HL-60/S4 treated with retinoic acid at 250 ng/mL for 4 days and 3 days (cell line): ENCODE results near the gene NCAM1.

Experiments
- in situ Hi-C: fragments of 300-500 bp; cut with MboI; formaldehyde crosslinking; loops from 2 replicates; pipeline ENCODE4 v1.7.0; 2022; ENCODE audit warnings: low sequenced_read_pairs

Gene NCAM1

DNA sequence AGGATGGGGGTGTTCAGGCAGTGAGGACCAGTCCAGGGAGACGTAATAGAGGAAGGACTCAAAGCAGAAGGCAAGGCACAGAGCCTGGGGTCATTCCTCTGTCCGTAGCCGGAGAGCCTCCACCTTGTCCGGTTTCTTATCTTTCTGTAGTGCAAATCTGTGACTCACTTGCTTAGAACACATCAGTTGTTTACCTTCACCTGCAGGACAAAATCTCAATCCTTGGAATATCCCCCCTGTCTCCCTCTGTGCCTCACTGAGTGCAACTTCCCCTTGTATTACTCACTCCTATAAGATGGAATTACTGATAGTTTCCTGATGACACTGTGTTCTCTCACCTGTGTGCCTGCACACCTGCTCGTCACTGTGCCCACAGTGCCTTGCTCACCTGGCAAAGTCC lies 332.7 kb downstream of the NCAM1 start:
- in situ Hi-C loops, result loop anchor here (25.0 kb wide), 1 partner anchor 1082 kb away; no protein-coding TSS in a partner anchor

DNA sequence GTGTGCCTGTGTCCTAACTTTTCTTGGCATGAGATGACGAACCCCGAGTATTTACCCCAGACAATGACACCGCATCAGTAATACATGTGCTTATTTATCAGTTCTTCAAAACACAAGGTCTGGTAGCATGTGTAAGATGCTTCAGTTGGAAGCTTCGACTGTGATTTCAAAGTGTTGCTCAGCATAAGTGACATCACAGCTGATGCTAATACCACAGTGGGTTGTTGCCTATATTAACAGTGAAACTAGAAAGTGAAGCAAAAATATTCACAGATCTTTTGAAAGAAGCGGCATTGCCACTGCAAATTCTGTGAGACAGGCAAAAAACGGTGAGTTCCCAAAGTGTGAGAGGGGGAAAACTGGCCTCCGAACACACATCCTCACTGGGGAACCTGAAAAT lies 334.8 kb downstream of the NCAM1 start:
- in situ Hi-C loops, result loop anchor here (25.0 kb wide), 1 partner anchor 1084 kb away; no protein-coding TSS in a partner anchor

DNA sequence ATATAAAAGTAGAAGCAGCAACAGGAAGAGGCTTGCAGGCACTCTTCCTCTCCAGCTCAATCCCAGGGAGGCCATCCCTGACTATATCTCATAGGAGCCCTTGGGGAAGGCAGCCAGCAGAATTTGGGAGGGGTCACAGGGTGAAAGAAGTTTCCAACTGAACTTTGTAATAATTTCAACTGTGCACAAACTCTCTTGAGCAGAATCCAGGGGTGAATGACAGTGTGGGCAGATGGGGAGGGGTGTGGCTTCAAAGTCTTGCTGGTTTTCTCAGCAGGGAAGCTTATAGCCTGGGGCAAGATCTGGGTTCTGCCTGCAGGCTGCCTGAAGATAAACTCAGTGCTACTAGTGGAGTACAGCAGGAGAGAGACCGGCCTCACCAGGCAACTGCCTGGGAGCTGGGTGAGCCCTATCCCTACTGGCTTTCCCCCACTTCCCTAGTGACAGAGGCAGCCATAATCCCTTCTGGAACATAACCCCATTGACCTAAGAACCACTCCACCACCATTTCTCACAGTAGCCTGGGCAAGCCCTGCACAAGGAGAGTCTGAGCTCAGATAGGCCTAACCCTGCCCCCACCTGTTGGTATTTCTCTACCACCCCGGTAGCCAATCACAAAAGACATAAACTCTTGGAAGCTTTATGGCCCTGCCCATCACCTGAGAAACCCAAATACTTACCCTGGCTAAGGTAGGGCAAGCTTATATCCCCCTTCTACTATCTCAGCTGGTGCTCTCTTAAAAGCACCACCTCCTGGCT lies 335.4 kb downstream of the NCAM1 start:
- in situ Hi-C loops, result loop anchor here (25.0 kb wide), 1 partner anchor 1084 kb away; no protein-coding TSS in a partner anchor

DNA sequence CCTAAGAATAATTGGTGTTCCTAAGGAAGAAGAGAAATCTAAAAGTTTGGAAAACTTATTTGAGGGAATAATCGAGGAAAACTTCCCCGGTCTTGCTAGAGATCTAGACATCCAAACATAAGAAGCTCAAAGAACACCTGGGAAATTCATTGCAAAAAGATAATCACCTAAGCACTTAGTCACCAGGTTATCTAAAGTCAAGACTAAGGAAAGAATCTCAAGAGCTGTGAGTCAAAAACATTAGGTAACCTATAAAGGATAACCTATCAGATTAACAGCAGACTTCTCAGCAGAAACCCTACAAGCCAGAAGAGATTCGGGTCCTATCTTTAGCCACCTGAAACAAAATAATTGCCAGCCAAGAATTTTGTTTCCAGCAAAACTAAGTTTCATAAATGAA lies 337.3 kb downstream of the NCAM1 start:
- in situ Hi-C loops, result loop anchor here (25.0 kb wide), 1 partner anchor 1086 kb away; no protein-coding TSS in a partner anchor

DNA sequence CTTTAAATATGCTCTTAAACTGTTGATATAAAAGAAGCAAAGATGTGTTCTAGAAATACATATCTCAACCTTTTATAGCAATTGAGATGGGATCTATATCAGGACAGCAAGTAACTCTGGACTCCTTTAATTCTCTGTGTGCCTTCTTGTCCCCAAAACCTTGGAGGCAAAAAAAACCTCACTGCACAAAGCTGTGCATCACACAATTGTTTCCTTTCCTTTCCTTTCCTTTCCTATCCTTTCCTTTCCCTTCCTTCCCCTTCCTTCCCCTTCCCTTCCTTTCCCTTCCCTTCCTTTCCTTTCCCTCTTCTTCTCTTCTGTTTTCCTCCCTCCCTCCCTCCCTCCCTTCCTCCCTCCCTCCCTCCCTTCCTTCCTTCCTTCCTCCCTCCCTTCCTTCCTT lies 343.7 kb downstream of the NCAM1 start:
- in situ Hi-C loops, result loop anchor here (25.0 kb wide), 2 partner anchors 482 to 957 kb away; partner anchors contain the start of gene CLDN25

DNA sequence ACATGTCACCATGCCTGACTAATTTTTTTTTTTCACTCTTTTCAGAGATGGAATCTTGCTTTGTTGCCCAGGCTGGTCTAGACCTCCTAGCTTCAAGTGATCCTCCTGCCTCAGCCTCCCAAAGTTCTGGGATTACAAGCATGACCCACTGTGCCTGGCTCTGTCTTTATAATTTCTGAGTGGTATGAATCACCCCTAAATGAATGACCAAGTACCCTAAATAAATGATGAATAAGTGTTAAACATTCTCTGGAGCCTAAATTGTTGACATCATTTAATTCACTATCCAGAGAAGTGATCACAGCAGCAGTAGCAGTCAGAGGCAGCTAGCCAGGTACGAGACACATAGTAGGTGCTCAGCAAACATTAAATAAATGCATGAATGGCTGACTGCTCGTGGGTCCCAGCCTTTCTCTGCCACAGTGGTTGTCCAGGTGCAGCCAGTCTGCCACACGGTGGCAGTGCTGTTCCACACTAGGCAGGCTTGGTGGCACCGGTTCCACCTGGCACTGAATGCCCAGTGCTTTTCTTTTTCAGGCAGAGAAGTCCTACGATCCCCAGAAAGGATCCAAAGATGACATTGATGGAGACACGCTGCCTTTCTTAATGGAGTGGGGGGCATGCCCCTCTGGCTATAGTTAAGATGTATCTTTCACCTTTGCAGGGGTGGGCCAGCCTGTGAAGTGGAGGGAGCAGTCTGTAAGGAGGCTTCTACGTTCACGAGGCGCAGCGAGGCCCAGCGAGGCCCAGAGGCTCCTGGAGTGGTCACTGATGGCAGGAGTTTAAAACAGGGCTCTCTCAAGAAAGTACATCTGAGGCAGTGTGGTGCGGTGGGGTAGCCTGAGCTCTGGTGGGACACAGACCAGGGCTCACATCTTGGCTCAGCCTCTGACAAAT lies 344.5 kb downstream of the NCAM1 start:
- in situ Hi-C loops, result loop anchor here (25.0 kb wide), 2 partner anchors 482 to 957 kb away; partner anchors contain the start of gene CLDN25

DNA sequence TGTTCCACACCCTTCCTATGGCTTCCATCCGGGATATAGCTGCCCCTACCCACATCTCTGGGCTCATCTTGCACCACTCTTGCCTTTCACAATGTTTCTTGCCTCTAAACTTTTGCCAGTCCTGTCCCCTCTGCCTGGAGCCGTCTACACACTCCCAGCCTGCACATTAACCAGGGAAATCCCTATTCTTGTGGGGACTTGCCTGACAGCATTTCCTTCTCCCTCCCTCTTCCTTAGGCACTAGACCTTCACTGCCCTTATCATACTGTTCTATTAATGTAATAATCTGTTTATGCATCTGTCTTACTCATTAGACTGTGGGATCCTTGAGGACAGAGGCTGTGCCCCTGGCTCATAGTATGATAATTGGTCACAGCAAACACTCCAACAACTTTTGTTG lies 347.4 kb downstream of the NCAM1 start:
- in situ Hi-C loops, result loop anchor here (25.0 kb wide), 2 partner anchors 479 to 954 kb away; partner anchors contain the start of gene CLDN25

DNA sequence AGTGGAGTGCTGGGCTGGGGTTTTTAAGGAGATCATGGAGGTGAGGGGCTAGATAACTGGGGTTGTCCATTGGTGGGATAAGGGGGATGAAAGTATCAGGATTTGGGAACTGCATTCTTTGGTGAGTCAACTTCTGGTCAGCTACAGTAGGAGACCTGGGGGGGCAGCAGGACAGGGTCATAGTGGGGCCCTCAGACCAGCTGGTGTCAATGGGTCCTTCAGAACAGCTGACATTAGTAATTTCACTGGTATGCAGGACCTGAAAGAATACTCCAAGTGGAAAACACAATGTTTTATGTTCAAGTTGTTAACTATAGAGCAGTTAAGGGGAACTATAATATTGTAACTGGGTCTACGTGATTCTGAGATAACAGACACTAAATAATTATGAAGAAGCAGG lies 350.3 kb downstream of the NCAM1 start:
- in situ Hi-C loops, result loop anchor here (25.0 kb wide), 2 partner anchors 476 to 951 kb away; partner anchors contain the start of gene CLDN25

DNA sequence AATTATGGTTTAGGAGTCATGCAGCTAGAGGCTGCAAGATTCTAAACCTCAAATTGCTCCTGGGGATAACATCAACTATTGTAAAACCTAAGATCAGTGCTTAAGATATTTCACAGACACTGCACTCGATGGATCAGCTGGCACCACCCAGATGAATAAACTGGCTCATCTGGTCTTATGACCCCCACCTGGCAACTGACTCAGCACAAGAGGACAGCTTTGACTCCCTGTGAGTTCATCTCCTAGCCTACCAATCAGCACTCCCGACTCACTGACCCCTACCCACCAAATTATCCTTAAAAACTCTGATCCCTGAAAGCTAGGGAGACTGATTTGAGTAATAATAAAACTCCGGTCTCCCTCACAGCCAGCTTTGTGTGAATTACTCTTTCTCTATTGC lies 352.4 kb downstream of the NCAM1 start:
- in situ Hi-C loops, result loop anchor here (25.0 kb wide), 2 partner anchors 474 to 949 kb away; partner anchors contain the start of gene CLDN25

DNA sequence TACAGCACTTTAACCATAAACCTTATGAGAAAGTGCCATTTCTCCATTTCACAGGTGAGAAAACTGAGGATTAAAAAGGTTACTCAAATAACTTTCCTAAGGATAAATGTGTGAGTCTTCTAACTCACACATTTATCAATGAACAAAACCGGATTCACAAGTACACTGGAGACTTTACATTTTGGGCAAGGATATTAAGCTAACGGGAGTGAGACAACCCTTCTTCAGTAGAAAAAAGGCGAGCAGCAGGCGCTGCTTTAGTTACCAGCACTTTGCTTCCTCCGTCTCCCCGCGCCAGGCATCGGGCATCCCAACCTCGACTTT lies 352.8 kb downstream of the NCAM1 start:
- in situ Hi-C loops, result loop anchor here (25.0 kb wide), 2 partner anchors 473 to 948 kb away; partner anchors contain the start of gene CLDN25

DNA sequence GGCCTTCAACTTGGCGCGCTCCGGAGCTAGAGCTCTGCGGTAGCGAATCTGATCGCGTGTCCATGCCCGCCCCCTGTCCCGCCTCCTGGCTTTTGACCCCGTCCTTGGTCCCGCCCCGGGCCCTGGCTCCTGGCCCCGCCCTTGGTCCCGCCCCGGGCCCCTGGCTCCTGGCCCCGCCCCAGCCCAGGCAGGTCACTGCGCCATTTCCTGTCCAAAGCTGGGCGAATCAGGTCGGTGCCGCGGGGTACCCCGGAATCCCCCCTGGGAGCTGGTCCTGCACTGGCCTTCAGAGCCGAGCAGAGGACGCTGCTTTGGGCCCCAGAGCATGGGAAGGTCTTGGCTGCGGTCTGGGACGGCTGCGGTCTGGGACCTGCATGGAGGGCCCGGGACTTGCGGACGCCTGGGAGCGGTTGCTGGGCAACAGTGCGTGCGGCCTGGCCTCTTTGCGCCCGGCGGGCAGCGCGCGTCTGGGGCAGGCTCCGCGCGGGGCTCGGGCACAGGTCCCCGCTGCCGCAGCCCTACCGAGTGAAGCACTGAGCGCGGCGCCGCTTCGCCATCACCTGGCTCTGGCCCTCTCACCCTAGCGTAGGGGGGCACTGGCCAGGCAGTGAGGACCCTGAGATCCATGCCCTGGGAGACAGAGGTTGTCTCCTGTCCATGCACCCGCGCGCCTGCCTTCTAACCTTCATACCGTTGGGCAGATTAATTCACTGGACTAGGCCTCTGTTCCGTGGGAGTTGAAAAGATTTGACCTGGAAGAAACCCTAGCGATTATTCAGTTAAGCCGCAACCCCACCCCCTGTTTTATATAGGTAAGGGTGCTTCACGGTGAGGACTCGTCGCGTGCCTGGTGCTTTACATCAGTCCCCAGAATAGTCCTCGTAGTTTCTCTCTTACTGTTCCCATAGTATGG lies 353.4 kb downstream of the NCAM1 start, which contains the start of gene TTC12:
TSS of gene TTC12 (plus strand) at position 195 of the 913 bp plus-strand sequence. CDS start 1,675 bp downstream, outside the sequence.
- in situ Hi-C loops, result loop anchor here (25.0 kb wide), 2 partner anchors 473 to 948 kb away; partner anchors contain the start of gene CLDN25

DNA sequence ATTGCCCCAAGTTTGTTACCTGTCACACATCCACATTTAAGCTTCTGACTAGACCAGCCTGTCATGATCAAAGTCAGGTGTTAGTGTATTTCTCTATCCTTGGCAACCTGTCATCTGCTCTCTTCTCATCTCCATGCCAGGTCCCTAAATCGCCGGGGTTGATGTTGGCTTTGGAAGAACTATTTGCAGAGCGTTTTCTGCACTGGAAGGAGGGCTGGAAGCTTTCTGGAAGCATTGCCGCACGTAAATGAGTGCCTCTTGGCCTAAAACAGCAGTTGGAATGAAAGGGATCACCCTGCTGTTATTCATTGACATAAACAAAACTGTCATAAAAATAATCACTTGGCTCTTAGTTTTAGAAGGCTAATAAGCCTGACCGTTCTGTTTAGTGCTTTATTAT lies 354.6 kb downstream of the NCAM1 start:
- in situ Hi-C loops, result loop anchor here (25.0 kb wide), 2 partner anchors 471 to 946 kb away; partner anchors contain the start of gene CLDN25

DNA sequence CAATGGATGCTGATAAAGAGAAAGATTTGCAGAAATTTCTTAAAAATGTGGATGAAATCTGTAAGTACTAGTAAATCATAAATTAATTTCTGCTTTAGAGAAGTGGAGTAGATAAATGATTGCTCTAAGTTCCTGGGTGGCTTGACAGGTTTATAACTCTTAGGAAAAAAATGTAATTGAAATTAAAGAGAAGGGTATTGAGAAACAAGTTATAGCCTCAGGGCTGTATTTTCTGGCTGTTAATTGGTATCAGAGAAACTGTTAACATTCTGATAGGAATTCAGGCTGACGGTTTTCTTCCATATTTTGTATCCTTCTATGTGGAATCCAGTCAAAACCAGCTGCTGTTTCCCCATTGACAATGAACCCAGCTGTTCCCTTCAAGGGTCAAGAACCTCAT lies 355.0 kb downstream of the NCAM1 start:
- in situ Hi-C loops, result loop anchor here (25.0 kb wide), 2 partner anchors 471 to 946 kb away; partner anchors contain the start of gene CLDN25

DNA sequence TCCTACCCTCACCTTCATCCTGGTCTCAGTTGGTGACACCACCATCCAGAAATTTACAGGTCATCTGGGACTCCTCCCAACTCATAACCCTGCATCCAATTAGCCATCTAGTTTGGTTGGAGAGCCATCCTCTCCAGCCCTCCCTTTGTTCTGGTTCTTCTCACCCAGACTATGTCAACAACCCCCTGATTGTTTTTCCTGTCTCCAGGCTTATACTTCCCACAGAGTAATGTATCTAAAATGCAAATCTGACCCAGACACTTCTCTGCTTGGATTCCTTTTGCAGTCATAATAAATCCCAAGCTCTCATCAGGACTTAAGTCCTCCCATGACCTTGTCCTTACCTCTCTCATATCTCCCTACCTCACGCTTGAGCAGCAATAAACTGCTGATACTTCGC lies 356.1 kb downstream of the NCAM1 start:
- in situ Hi-C loops, result loop anchor here (25.0 kb wide), 2 partner anchors 470 to 945 kb away; partner anchors contain the start of gene CLDN25

DNA sequence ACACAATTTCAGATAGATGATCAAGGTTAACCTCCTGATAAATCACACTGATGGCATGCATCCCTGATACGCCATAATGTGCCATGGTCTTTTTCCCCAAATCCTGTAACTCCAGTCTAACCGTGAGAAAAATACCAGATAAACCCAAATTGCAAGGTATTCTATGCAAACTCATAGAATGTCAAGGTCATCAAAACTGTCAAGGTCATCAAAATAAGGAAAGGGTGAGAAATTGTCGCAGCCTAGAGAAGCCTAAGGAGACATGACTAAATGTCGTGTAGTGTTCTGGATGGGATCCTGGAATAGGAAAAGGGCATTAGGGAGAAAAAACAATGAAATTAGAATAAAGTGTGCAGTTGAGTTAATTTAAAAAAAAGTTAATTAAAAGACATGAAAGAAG lies 357.9 kb downstream of the NCAM1 start:
- in situ Hi-C loops, result loop anchor here (25.0 kb wide), 2 partner anchors 468 to 943 kb away; partner anchors contain the start of gene CLDN25

DNA sequence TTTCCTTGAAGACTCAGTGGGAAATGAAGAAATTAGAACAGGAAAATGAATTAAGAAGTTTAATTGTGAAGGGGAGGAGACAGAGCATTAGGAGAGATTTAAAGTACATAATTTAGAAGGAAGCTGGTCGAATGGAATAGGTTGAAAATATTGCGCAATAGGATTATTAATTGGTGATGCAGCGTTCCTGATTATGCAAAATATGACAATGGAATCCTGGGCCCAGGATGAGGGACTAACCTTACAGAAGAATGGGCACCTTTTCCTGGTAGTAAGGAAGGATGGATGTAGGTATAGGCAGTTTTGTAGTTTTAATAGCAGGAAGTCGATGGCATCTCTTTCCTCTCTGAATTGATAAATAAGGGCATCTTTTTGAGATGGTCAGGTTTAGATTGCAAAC lies 360.9 kb downstream of the NCAM1 start:
- in situ Hi-C loops, result loop anchor here (25.0 kb wide), 2 partner anchors 465 to 940 kb away; partner anchors contain the start of gene CLDN25

DNA sequence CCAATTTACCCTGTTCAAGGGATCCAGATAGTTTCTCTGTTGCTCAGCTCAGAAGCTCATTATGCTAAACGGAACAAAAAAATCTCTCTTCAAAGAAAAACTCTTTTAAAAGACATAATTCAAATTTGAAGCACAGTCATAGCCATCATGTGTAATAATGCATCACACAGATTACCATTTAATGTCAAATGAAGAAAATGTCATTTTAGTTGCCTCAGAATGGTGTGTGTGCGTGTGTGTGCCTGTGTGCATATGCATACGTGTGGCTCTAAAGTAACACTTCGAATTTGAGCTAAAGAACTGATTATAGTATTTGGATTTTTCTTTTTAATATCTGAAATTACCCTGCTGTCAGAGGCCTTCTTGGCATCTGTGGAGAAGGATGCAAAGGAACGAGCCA lies 363.0 kb downstream of the NCAM1 start:
- in situ Hi-C loops, result loop anchor here (25.0 kb wide), 2 partner anchors 463 to 938 kb away; partner anchors contain the start of gene CLDN25
